Islet of Langerhans (tissue), 1 donor: Measurements from ENCODE around the gene SPPL2C.
"Not testable (repeated sequence)": the region's sequence is repeated elsewhere in the genome, so short reads cannot be mapped to it uniquely, and the experiment has no call there.

ENCODE experiments used
- FAIRE-seq: peaks from one replicate; lab custom pipeline; 2011; peaks lifted over from hg19 to GRCh38; lab: Jason Lieb, UNC

The SPPL2C gene

DNA sequence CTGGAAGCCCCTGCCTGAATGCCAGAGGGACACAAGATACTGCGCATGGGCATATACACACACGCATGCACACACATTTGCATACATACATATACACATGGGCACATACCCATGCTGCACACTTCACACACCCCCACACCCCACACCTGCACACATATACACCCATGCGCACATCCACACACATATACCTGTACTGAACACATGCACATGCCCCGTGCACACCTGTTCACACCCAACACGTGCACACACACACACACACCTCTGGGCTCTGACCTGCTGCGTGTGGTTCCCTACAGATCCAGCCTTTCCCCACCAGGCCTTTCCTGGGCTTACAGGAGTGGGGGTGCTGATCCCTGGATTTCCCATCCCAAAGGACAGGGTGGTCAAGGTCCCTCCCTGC is 6.3 kb downstream of the SPPL2C start:
- FAIRE-seq: no peak

DNA sequence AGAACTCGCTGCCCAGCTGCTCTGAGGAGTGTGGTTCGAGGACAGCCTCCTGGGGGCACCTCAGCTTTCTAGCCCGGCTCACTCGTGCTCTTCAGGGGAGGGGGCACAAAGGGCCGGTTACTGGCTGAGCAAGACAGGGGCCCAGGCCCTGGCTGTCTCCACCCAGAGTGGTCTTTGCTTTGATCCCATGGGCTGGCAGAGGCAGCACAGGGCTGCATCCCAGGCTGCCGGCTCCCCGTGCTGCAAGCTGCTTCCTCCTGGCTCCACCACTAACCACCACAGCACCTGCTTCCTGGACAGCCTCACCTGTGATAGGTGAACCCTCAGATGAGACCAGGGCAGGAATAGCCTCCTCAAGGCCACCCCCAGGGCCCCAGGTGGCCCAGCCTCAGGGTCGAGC is 6.8 kb downstream of the SPPL2C start:
- FAIRE-seq: no peak

DNA sequence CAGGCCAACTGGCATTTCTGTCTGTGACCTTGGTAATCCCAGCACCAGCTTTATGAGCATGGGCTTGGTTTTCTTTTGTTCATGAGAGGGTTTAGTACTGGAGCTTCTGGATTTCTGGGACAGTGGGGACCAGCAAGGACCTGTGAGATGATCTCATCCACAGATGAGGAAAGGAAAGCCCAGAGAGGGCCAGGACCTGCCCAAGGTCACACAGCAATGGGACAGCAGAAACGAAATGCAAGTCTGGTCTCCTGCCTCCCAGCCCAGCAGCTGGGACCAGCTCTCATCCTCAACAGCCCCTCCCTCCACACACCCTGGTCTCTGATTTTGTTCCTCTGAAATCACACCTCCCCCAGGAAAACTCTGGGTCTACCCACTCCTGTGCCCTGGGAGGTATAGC is 7.2 kb downstream of the SPPL2C start:
- FAIRE-seq: no peak

DNA sequence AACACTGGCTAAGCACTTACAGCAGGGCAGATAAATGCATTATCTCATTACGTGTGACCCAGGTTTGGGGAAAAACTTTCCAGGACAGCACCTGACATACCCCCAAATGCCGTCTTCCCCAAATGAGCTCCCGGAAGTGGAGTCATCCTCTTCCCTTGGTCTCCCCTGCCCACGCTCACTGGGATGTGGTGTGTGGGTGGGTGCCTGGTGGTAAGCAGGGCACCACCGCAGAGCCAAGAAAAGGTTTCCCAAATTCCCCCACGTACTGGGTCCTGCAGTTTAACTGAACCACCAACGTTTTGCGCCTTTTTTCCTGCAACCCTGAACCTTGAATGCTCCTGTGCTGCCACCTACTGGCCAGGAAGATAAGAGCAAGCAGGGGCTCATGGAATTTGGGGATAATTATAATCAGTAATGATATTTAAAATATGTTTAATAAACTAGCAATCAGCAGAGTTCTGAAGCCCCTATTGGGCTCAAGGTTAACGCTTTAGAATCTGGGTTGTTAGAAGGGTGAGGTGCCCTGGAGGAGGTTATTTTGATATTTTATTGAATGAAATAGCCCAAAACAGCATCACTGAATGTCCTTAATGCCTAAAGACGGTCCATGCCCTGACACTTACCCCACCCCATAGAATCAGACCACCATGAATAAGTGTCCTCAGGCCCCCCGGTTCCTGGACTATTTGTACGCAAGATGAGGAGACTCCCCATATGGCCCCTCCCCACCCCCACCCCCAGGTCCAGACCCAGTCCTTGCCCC is 8.0 kb downstream of the SPPL2C start:
- FAIRE-seq: no peak

DNA sequence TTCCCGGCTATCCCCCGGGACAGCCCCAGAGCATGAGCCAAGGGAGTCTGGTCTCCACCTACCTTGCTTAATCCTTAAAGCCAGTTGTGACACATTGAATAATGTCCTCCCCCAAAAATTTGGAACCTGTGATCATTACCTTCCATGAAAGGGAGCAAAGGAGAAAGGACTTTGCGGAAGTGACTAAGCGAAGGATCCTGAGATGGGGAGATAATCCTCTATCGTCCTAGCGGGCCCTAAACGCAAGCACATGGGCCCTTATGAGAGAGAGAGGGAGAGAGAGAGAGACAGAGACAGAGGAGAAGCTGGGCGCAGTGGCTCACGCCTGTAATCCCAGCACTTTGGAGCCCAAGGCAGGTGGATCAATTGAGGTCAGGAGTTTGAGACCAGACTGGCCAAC is 9.5 kb downstream of the SPPL2C start:
- no peak for FAIRE-seq

DNA sequence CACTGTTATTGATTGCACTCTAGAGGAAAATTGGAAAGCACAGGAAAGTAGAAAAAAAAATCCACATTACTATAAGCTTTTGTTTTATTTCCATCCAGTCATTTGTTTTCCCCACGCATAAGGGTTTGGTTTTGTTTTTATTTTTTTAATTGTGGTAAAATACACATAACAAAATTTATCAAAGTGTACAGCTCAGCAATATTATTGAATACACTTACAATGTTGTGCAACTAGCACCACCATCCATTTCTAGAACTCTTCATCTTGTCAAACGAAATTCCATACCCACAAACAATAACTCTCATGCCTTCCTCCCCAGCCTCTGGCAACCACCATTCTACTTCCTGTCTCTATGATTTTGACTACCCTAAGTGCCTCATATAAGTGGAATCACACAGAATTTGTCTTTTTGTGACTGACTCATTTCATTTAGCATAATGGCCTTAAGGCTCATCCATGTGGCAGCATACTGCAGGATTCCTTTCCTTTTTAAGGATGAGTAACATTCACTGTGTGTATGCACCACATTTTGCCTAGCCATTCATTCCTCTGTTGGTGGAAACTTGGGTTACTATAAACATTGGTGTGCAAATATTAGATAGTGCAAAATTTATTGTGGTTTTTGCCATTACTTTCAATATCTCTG is 11.1 kb downstream of the SPPL2C start:
- no peak for FAIRE-seq

DNA sequence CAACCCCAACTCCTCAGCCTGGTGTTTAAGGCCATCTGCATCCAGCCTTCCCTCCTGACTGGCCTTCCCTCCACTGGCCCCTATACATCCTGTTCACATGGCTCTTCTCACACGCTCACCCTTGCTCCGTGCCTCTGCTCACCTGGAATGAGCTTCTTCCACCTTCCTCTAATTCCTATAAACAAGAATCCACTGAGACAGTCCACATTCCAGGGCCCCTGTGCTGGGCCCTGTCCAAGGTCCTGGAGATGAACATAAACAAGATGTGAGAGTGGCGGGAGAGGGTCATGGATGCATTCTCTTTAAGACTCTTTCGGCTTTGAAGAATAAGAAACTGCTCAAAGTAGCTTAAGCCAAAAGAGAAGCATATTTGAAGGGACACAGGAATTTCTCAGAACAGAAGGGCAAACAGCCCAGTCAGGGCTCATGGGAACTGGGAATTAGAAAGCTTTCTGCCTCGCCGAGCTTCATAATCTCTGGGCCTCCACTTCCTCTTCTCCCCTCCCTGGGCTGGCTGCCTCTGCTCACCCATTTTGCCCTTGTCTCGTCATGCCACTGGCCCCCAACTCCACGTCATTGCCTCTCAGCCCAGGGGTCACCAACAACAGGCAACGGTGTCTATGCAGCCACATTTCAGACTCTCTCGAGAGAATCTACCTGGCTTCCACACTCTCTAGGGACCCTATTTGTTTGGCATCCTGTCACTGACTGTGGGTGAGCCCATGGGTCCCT is 13.5 kb downstream of the SPPL2C start:
- FAIRE-seq: no peak

DNA sequence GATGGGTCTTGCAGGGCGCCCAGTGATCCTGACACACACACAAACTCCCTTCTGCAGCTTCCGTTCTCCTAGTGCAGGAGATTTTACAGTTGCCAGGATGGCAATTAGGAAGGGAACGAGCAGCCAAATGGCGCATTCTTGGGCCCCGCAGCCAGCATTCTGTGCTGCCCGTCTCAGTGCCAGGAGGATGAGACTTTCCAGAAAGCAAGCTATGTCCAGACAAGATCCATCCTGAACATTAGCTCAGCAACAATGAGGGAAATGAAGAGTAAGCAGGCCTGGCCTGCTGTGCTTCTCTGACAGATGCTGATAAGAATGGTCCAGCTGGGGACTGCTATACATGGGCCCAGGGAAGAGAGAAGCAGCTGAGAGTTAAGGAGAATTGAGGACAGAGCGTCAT is 16.5 kb downstream of the SPPL2C start:
- no peak for FAIRE-seq

DNA sequence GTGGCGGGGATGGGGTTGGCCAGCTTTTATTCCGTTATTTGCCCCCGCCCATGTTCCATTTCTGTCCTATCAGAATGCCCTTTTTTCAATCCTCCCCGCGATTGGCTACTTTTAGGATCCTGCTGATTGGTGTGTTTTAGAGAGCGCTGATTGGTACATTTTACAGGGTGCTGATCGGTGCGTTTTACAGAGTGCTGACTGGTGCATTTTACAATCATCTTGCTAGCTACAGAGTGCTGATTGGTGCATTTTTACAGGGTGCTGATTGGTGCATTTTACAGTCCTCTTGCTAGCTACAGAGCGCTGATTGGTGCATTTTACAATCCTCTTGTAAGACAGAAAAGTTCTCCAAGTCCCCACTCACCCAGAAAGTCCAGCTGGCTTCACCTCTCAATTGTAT is 17.4 kb downstream of the SPPL2C start:
- FAIRE-seq: not testable (repeated sequence)

DNA sequence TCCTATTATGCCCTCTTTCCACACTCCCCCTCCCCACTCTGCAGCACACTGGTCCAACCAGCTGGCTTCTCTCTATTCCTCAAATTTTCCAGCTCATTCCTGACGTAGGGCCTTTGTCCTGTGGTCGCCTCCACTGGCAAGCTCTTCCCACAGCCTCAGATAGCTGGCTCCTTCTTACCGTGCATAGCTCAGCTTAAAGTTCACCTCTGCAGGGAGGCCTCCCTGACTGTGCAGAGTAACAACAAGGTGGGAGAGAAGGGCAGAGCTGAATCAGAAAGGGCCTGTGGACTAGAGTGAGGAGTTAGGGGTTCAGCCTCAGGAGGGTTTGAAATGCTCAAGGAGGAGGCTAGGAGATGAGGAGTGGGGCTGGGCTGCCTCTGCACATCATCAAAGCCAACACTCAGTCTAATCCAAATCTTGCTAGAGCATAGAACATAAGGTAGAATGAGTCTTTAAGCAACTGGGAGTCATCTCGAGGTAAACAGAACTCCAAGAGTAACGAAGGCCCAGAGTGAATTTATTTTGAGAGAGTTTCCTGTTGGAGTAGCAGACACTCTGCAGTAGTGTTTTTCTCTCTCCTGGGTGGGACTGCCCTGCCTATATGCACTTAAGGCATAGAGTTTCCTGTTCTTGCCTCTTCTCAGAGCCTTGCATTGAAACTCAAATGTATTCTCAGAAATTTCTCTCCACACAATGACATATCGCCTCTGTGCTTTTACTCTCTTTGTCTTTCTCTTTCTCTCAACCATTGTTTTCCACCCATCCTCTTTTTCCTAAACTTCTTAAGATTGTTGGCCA is 19.4 kb downstream of the SPPL2C start:
- no peak for FAIRE-seq

DNA sequence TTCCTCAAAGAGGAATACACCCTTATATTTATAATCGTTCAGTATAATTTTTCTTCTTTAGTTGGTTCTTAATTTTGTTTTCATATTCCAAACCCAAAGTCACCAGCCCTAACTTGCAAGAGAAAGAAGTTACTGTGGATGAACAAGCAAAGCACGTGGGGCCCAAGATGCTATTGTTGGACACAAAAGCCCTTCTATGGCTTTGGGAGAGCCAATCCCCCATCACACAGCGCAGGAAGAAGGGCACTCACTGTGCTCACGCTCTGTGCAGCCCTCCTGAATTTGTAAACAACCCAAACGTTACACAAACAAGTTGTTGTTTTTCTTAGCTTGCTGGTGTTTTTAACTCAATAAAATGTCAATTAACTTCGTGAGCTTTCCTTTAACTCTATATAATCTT is 22.5 kb downstream of the SPPL2C start:
- no peak for FAIRE-seq

DNA sequence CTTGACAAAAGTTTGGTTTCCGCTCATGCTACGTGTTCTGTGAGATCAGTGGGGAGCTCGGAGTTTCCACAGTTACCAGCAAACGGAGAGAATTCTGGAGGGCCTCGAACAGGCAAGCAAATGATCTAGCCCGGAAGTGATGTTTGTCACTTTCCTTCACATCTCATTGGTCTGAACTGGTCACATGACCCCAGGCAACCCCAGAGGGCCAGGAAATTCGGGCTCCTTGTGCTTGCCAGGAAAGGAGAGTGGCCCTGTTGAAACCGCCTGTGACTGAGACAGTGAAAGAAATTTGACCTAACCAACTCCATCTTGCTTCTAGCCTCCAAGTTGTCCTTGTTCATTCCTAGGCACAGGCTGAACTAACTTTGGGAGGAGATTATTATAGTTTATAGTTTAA is 23.0 kb downstream of the SPPL2C start:
- no peak for FAIRE-seq

DNA sequence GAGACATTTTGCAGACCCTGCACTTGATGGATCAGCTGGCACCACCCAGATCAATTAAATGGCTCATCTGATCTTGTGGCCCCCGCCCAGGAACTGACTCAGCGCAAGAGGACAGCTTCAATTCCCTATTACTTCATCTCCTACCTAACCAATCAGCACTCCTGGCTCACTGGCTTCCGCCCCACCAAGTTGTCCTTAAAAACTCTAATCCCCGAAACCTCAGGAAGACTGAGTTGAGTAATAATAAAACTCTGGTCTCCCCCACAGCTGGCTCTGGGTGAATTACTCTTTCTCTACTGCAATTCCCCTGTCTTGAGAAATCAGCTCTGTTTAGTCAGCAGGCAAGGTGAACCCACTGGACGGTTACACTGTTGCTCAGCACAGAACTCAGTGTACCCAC is 23.6 kb downstream of the SPPL2C start:
- FAIRE-seq: no peak

DNA sequence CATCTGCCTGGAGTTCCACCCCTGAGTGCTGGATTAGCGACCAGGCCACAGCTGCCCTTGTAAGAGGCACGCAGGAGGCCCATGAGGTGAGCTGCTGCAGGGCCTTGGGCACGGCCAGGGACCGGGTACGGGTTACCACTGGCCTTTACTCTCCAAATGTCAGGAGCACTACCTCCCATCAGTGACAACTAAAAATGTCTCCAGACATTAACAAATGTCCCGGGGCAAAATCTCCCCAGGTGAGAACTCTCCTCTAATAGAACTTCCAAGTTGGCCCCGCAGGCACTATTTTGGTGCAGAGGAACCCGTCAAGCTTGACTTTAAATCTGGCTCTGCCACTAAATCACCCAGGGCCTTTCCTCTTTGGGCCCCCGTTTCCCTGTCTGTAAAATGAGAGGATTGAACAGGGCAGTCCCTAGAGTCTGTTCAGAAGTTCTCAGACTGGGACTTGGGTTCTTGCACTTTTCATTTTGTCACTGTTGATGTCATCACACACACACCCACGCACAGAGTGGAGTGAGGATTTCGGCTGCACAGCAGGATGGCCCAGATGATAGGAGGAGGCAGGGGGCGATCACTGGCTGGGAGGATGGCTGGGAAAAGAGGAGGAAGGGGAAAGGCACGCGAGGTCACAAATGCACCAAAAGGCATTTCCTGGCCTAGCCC is 25.1 kb downstream of the SPPL2C start:
- no peak for FAIRE-seq

DNA sequence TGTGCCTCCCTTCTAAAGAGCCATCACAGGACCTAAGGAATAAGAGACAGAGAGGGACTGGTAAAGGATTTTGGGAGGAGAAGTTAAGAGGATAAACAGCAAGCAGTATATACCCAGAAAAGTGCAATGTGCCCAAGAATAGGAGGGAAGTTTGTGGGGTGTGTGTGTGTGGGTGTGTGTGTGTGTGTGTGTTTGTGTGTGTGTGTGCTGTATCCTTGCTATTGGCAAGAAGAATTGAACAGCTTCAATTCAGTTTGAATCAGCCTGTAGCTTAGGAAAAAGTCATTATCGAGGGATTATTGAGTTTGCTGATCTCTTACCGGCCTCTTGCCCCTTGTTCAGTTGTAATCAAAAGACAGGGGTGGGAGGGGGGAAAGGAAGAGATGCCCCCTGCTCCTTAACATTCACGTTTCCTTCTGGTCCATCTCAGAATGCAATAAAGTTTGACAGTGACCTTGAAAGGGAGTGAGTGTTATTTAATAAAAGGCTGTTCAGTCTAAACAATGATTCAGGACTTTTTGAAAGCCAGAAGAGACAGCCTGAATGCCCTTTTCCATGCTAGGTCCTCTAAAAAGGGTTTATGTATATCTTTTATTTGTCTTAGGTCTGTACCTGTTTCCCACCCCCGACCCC is 25.8 kb downstream of the SPPL2C start:
- no peak for FAIRE-seq

DNA sequence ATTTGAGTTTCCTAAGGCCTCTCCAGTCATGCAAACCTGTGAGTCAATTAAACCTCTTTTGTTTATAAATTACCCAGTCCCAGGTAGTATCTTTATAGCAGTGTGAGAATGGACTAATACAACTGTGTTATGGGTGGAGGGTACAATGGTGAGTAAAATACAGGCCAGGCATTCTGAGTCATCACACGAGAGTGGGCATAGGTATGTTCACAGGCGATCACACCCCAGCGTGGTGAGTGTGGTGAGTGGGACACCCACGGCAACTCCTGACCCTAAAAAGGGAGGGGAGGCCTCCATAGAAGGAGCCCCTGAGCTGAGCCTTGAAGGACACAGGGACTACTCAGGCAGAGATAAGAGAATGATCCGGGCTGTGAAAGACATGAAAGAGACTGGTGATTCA is 27.0 kb downstream of the SPPL2C start:
- no peak for FAIRE-seq

DNA sequence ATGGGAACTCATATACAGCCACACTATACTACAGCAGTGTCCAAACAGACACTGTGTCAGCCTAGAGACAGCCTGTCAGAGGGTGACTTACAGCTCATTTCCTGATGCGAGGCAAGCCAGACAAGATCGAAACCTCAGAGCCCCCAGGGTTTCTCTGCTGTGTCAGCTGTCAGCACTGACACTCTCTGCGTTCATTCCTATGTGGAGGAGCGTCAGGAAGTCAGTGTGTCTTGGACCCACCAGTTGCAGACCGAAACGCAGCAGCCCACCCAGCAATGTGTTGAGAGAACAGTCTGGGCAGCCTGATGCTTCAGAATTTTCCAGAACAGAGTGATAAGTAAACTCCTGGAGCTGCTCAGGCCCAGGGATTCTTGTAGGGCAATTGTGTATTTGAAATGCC is 29.0 kb downstream of the SPPL2C start:
- no peak for FAIRE-seq

DNA sequence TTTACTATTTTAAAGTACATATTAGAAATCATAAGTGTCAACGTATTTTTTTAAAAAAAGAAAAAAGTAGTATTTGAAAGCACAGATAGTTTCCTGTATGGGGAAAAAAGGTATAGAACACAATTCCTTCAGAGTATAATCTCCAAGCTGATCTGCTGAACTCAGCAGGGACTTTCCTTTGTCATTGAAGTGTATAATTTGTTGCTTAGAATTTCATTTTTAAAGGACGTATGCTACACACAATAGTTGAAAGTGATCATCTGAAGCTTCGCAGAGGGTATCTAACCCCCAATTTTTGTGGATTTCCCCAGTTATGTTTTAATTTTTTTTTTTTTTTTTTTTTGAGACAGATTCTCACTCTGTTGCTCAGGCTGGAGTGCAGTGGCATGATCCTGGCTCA is 29.5 kb downstream of the SPPL2C start:
- FAIRE-seq: no peak

DNA sequence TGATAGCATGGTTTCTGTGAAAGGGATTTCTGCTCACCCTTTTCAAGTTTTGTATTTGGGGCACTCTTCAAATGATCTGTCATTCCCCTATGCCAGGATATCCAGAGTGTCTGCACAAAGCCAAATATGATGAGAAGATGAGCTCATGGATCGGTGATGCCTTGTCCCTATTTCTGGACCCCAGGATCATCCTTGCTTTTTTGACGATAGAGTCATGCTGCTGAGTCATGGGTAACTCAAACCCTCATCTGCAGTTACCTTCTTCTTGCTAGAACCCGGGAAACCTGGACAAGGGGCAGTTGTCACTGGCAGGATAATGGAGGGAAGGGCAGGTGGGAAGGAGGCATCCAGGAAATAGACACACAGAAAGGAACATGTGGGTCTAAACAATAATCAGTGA is 31.9 kb downstream of the SPPL2C start:
- no peak for FAIRE-seq

DNA sequence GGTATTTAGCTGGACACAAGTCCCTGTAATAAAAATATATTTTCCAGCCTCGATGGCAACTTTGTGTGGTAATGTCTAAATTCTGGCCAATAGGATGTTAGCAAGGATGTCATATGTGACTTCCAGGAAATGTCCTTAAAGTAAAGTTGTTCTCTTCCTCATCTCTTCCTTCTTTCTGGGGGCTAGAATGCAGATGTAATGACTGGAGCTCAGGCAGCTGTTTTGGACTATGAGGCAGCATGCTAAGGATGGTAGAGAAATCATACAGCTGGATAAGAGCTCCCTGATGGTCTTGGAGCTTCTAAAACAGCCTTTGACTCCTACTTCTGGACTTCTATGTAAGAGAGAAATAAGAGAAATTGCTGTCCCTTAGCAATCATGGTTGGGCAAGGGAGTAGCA is 32.8 kb downstream of the SPPL2C start:
- no peak for FAIRE-seq

DNA sequence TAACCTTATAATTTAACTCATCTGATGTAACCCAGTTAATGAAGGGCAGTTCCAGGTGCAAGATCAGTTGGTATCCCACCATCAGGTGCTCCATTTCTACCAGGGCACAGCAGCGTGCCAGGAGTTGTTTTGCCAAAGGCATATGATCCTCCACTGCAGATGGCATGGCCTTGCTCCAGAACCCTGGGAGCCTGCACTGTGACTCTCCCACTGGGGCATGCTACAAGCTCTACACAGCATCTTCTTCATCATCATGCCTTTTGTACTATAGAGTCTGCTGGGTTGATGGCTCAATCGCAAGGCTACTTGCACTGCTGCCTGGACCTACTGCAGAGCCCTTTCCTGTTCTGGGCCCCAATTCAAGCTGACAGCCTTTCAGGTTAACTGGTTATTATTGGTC is 38.4 kb downstream of the SPPL2C start:
- no peak for FAIRE-seq

DNA sequence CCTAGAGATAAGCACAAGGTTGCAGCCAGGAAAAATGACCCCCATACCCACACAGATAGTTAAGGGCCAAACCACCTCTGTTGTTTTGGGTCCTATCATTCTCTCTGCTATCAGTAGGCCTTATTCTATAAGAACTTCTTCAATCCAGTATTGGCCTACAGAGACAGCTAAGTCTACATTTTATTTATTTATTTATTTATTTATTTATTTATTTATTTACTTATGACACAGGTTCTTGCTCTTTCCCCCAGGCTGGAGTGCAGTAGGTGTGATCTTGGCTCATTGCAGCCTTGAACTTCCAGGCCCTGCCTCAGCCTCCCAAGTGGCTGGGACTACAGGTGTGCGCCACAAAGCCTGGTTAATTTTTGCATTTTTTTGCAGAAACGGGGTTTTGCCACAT is 42.2 kb downstream of the SPPL2C start:
- FAIRE-seq: no peak
